HUES6 (cell line): ENCODE data around the gene ITGB6.

Experiments used
- H3K27ac ChIP-seq: 2 replicates; pipeline ENCODE4 v1.7.0; 2013; ENCODE audit warnings: low read depth, mild to moderate bottlenecking, low read length, inconsistent platforms
- H3K27me3 ChIP-seq: 2 replicates; pipeline ENCODE4 v1.6.1; 2013; ENCODE audit warnings: low read length; ENCODE audit not compliant: control insufficient read depth, insufficient read depth
- H3K36me3 ChIP-seq: 2 replicates; pipeline ENCODE4 v1.6.1; 2013; ENCODE audit warnings: low read length; ENCODE audit not compliant: control insufficient read depth, insufficient read depth
- H3K4me1 ChIP-seq: 2 replicates; pipeline ENCODE4 v1.6.1; 2013; ENCODE audit warnings: low read length; ENCODE audit not compliant: control insufficient read depth, insufficient read depth
- H3K4me3 ChIP-seq: 2 replicates; pipeline ENCODE4 v1.5.1; 2013; ENCODE audit warnings: low read depth, low read length
- H3K9ac ChIP-seq: one replicate; pipeline ENCODE4 v1.6.1; 2013; ENCODE audit warnings: mild to moderate bottlenecking, low read length
- H3K9me3 ChIP-seq: 2 replicates; pipeline ENCODE4 v1.6.1; 2013; ENCODE audit warnings: low read depth, low read length; ENCODE audit not compliant: control insufficient read depth, insufficient read depth

Gene ITGB6

GRCh38 chr2:160110674-160111239 is 89.3 kb downstream of the ITGB6 start:
- Histone ChIP-seq H3K36me3 (no peaks in the 10 kb centered on the region), H3K27ac (no peak overlapping the region), H3K4me1 (no peaks in the 10 kb centered on the region; the same call in 1 of the 2 replicates), H3K9me3 (no peaks in the 10 kb centered on the region), H3K4me3 (no peak overlapping the region), H3K9ac (no peak overlapping the region), H3K27me3 (no peaks in the 10 kb centered on the region)

GRCh38 chr2:160109939-160110673 is 90.0 kb downstream of the ITGB6 start:
- Histone ChIP-seq H3K9ac (no peak overlapping the region), H3K27me3 (no peaks in the 10 kb centered on the region), H3K4me3 (no peak overlapping the region), H3K9me3 (no peaks in the 10 kb centered on the region), H3K36me3 (no peaks in the 10 kb centered on the region), H3K27ac (no peak overlapping the region), H3K4me1 (no peaks in the 10 kb centered on the region; the same call in 1 of the 2 replicates)

GRCh38 chr2:160109243-160109642 is 90.8 kb downstream of the ITGB6 start:
- Histone ChIP-seq H3K36me3 (no peaks in the 10 kb centered on the region), H3K4me1 (no peaks in the 10 kb centered on the region; the same call in 1 of the 2 replicates), H3K27me3 (no peaks in the 10 kb centered on the region), H3K9ac (no peak overlapping the region), H3K4me3 (no peak overlapping the region), H3K27ac (no peak overlapping the region), H3K9me3 (no peaks in the 10 kb centered on the region)

- Histone ChIP-seq H3K9me3 (no peaks in the 10 kb centered on the region), H3K27ac (no peak overlapping the region), H3K4me1 (no peaks in the 10 kb centered on the region), H3K4me3 (no peak overlapping the region), H3K27me3 (no peaks in the 10 kb centered on the region), H3K36me3 (no peaks in the 10 kb centered on the region), H3K9ac (no peak overlapping the region)
These were observed 91.4 kb downstream of the ITGB6 start for GRCh38 chr2:160108646-160109045.

- Histone ChIP-seq H3K9ac (no peak overlapping the region), H3K27me3 (no peaks in the 10 kb centered on the region), H3K27ac (no peak overlapping the region), H3K9me3 (no peaks in the 10 kb centered on the region), H3K36me3 (no peaks in the 10 kb centered on the region), H3K4me1 (no peaks in the 10 kb centered on the region), H3K4me3 (no peak overlapping the region)
These were observed 94.7 kb downstream of the ITGB6 start for GRCh38 chr2:160105366-160105765.

GRCh38 chr2:160104115-160104514 is 96.0 kb downstream of the ITGB6 start:
- no peaks in the 10 kb centered on the region for H3K27me3 ChIP-seq
- H3K4me3 ChIP-seq = no peak overlapping the region
- no peaks in the 10 kb centered on the region for H3K9me3 ChIP-seq
- H3K9ac ChIP-seq = no peak overlapping the region
- no peaks in the 10 kb centered on the region for H3K36me3 ChIP-seq
- no peak overlapping the region for H3K27ac ChIP-seq
- no peaks in the 10 kb centered on the region for H3K4me1 ChIP-seq

- Histone ChIP-seq H3K36me3 (no peaks in the 10 kb centered on the region), H3K27ac (no peak overlapping the region), H3K9me3 (peaks cover 15% of the 10 kb centered on the region), H3K9ac (no peak overlapping the region), H3K27me3 (no peaks in the 10 kb centered on the region), H3K4me1 (no peaks in the 10 kb centered on the region), H3K4me3 (no peak overlapping the region)
These were observed 102.7 kb downstream of the ITGB6 start for GRCh38 chr2:160097326-160097725.

GRCh38 chr2:160096409-160096808 is 103.7 kb downstream of the ITGB6 start:
- no peak overlapping the region for H3K27ac ChIP-seq
- H3K36me3 ChIP-seq = no peaks in the 10 kb centered on the region
- H3K27me3 ChIP-seq = no peaks in the 10 kb centered on the region
- H3K4me3 ChIP-seq = no peak overlapping the region
- H3K9me3 ChIP-seq = peaks cover 22% of the 10 kb centered on the region
- H3K9ac ChIP-seq = no peak overlapping the region
- H3K4me1 ChIP-seq = no peaks in the 10 kb centered on the region

- H3K4me3 ChIP-seq = no peak overlapping the region
- no peaks in the 10 kb centered on the region for H3K36me3 ChIP-seq
- no peaks in the 10 kb centered on the region for H3K4me1 ChIP-seq
- no peak overlapping the region for H3K9ac ChIP-seq
- H3K9me3 ChIP-seq = peaks cover 54% of the 10 kb centered on the region
- no peaks in the 10 kb centered on the region for H3K27me3 ChIP-seq
- H3K27ac ChIP-seq = no peak overlapping the region
These were observed 107.6 kb downstream of the ITGB6 start for GRCh38 chr2:160092445-160092844.

- H3K27me3 ChIP-seq = no peaks in the 10 kb centered on the region
- H3K9me3 ChIP-seq = peaks cover 62% of the 10 kb centered on the region
- H3K4me3 ChIP-seq = no peak overlapping the region
- no peak overlapping the region for H3K27ac ChIP-seq
- H3K9ac ChIP-seq = no peak overlapping the region
- no peaks in the 10 kb centered on the region for H3K36me3 ChIP-seq
- no peaks in the 10 kb centered on the region for H3K4me1 ChIP-seq
These were observed 108.7 kb downstream of the ITGB6 start for GRCh38 chr2:160091381-160091780.

- Histone ChIP-seq H3K9ac (no peak overlapping the region), H3K27me3 (no peaks in the 10 kb centered on the region), H3K4me1 (no peaks in the 10 kb centered on the region), H3K9me3 (peaks cover 81% of the 10 kb centered on the region), H3K4me3 (no peak overlapping the region), H3K27ac (no peak overlapping the region), H3K36me3 (no peaks in the 10 kb centered on the region)
These were observed 112.0 kb downstream of the ITGB6 start for GRCh38 chr2:160087854-160088745.
